ENCODE data around the gene SLIT3. TPM values are rescaled to one million over a fixed set of nuclear protein-coding genes. Genes with fewer than 3 reads are reported as not detected.

The SLIT3 gene
- total RNA-seq, 4 donors from 2014 or later = 41.1 to 86.6 (median 62.7) TPM

DNA sequence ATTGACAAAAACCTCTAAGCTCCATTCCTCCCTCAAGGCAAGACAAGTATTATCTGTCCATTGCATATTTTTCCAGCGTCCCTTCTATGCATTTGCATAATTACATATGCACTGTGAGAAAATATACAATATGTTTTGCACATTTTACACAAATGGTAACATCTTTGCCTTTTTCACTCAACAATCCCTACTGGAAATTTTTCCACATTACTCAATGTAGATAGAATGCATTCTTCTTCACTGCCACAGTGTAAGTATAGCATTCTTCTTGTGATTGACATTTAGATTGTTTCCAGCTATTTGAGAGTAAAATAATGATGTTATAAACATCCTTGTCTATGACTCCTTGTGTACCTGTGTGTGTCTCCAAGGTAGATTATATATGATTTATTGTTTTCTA lies 205.0 kb downstream of the SLIT3 start:
- Histone ChIP-seq H3K36me3 (no peaks in the 10 kb centered on the region), H3K9me3 (no peaks in the 10 kb centered on the region), H3K27ac (replicated peaks in 1 of 4) (no peak overlapping the region), H3K4me3 (no peak overlapping the region), H3K4me1 (peaks cover 7 to 40% (median 36%) of the 10 kb centered on the region in 4 donors), H3K27me3 (no peaks in the 10 kb centered on the region)
- WGBS = 74% methylated on average over 1 of the region's 1 CpG
- intact Hi-C loops (cut with DNase I) = no loop called here
- TF ChIP-seq, protein P1, sequence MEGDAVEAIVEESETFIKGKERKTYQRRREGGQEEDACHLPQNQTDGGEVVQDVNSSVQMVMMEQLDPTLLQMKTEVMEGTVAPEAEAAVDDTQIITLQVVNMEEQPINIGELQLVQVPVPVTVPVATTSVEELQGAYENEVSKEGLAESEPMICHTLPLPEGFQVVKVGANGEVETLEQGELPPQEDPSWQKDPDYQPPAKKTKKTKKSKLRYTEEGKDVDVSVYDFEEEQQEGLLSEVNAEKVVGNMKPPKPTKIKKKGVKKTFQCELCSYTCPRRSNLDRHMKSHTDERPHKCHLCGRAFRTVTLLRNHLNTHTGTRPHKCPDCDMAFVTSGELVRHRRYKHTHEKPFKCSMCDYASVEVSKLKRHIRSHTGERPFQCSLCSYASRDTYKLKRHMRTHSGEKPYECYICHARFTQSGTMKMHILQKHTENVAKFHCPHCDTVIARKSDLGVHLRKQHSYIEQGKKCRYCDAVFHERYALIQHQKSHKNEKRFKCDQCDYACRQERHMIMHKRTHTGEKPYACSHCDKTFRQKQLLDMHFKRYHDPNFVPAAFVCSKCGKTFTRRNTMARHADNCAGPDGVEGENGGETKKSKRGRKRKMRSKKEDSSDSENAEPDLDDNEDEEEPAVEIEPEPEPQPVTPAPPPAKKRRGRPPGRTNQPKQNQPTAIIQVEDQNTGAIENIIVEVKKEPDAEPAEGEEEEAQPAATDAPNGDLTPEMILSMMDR (IDR thresholded peaks at IDR 0.05) = no peak
- TF ChIP-seq POLR2A (IDR thresholded peaks at IDR 0.05; ENCODE audit: low read depth) (no peak), POLR2AphosphoS5 (IDR thresholded peaks at IDR 0.05) (no peak), EP300 (IDR thresholded peaks at IDR 0.05) (no peak)
- no peak for DNase-seq (ENCODE audit: extremely low spot score)

DNA sequence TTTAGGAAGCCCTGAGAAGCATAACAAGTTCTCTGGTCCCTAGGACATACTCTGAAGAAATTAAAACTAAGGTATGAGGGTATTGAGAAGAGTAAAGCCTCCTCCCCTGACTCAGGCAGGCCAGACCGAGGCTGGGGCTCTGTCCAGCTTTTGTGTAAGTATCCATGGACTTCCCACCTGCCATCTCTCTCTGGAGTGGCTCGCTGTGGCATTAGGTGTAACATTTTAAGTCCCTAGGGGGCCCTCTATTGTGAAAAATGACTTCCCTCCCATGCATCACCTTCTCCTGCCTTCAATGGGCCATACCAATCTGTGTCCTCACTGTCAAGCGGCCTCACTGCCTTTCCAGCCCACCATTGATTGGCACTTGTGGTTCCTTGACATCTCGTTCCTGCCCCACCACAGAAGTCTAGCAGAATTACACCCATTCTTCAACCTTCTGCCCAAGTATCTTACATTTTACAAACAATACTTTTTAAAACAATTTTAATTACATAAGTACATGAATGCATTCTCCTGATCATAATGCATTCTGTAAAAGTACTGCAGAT lies 205.5 kb downstream of the SLIT3 start:
- peaks cover 7 to 35% (median 32%) of the 10 kb centered on the region in 4 donors for H3K4me1 ChIP-seq
- no peak overlapping the region for H3K27ac ChIP-seq (replicated peaks in 1 of 4)
- DNase-seq (ENCODE audit: extremely low spot score) = no peak
- 93% methylated on average over 4 of the region's 4 CpGs for WGBS
- TF ChIP-seq POLR2A (IDR thresholded peaks at IDR 0.05; ENCODE audit: low read depth) = no peak
- H3K4me3 ChIP-seq = no peak overlapping the region
- peaks cover 0 to 4% (median 2%) of the 10 kb centered on the region in 4 donors for H3K9me3 ChIP-seq
- no peaks in the 10 kb centered on the region for H3K36me3 ChIP-seq
- H3K27me3 ChIP-seq = no peaks in the 10 kb centered on the region
- intact Hi-C loops (cut with DNase I) = no loop called here

DNA sequence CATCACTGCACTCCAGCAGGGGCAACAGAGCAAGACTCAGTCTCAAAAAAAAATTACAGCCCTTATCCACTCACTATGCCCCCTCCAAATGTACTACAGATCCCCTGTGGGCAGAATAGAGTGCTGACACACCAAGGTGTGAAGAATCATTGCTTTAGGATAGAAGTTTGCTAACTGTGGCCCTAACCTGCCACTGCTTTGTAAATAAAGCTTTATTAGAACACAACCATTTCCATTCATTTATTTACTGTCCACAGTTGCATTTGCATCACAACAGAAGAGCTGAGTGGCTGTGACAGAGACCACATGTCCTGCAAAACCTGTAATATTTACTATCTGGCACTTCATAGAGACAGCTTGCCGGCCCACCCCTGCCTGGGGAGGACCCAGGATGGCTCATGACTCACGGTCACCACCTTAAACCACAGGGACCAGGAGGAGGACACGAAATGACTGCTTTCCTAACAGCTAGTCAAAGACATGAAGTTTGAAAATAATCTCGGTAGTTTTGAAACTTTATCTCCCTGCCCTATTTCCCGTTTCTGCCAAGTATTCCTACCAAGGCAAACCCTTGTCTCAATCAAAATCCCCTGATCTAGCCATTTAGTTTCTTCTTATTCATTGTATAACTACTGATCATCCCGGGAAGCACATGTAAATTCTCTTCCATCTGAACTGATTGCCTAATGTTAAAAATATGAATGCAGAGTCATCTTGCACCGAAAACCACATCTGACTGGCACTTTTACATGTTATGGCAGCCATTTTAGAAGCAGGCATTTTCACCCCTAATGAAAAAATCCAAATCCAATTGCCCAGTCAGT lies 206.1 kb downstream of the SLIT3 start:
- TF ChIP-seq, protein P1 (IDR thresholded peaks at IDR 0.05) = no peak
- TF ChIP-seq EP300 (IDR thresholded peaks at IDR 0.05) = no peak
- TF ChIP-seq POLR2AphosphoS5 (IDR thresholded peaks at IDR 0.05) = no peak
- no peak for TF ChIP-seq POLR2A (IDR thresholded peaks at IDR 0.05; ENCODE audit: low read depth)
- Histone ChIP-seq H3K27me3 (no peaks in the 10 kb centered on the region), H3K27ac (replicated peaks in 1 of 4) (no peak overlapping the region), H3K36me3 (no peaks in the 10 kb centered on the region), H3K9me3 (peaks cover 0 to 6% (median 2%) of the 10 kb centered on the region in 4 donors), H3K4me1 (peaks cover 4 to 29% (median 26%) of the 10 kb centered on the region in 4 donors), H3K4me3 (no peak overlapping the region)
- intact Hi-C loops (cut with DNase I) = no loop called here
- no peak for DNase-seq (ENCODE audit: extremely low spot score)
- whole genome bisulfite sequencing = 70% methylated on average over 7 of the region's 7 CpGs

DNA sequence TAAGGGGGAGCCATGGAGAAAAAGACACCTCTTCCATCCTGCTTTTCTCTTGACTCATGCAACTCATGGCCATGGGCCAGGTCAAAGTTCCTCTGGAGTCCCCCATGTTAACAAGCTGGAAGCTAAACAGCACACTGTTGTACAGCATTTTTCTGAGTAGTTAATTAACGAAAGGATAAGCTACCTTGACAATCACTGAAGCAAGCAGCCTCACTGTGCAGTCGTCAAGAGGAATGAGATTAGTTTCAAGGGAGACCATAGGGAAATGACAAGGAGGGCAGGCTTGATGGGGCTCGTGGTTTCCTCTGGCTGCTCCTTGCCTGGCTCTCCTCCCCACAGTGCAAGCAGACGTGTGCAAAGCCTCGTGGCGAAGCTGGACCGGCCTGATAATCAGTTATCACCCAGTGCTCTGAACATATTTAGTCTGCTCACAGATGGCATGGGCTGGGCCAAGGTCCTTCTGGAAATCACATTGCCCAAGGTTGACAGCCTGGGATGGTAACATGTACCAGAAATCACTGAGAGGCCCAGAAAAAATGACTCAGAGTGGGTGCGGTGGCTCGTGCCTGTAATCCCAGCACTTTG lies 209.5 kb downstream of the SLIT3 start:
- no peaks in the 10 kb centered on the region for H3K36me3 ChIP-seq

More for the DNA sequence above, 209.5 kb downstream of the SLIT3 start:
- 93% methylated on average over 9 of the region's 9 CpGs for WGBS
- no peak for DNase-seq (ENCODE audit: extremely low spot score)
- TF ChIP-seq EP300 (IDR thresholded peaks at IDR 0.05) (no peak), POLR2A (IDR thresholded peaks at IDR 0.05; ENCODE audit: low read depth) (no peak), POLR2AphosphoS5 (IDR thresholded peaks at IDR 0.05) (no peak)
- TF ChIP-seq, protein P1 (IDR thresholded peaks at IDR 0.05) = no peak
- Histone ChIP-seq H3K27ac (replicated peaks in 1 of 4) (no peak overlapping the region), H3K27me3 (no peaks in the 10 kb centered on the region), H3K4me1 (no peaks in the 10 kb centered on the region), H3K4me3 (no peak overlapping the region), H3K9me3 (peaks cover 0 to 6% (median 2%) of the 10 kb centered on the region in 4 donors)
- intact Hi-C loops (cut with DNase I) = no loop called here

All from esophagus muscularis mucosa (tissue), 4 donors.